ENCODE data around the gene CAPN3. TPM values are rescaled to one million over a fixed set of nuclear protein-coding genes. Genes with fewer than 3 reads are reported as not detected.

Gene CAPN3
- polyA plus RNA-seq, 1 donor (not counting 4 experiments of a cell fraction or from before 2014, with no cell fraction given) = 15.8 TPM

- H2AFZ ChIP-seq (ENCODE audit: control insufficient read depth, low read length) = no peak overlapping the region
- no peak overlapping the region for H3K4me3 ChIP-seq (ENCODE audit: control insufficient read depth in 2 of 3, extremely low read depth in 1 of 3, insufficient read depth in 2 of 3, low read depth in 1 of 3, low read length in 3 of 3)
- H3K4me1 ChIP-seq (ENCODE audit: control insufficient read depth, extremely low read depth, insufficient read depth, low read length) = no peaks in the 10 kb centered on the region
- H3K4me2 ChIP-seq (ENCODE audit: control insufficient read depth, extremely low read depth, insufficient read depth, low read depth, low read length) = no peak overlapping the region
- no peaks in the 10 kb centered on the region for H4K20me1 ChIP-seq (ENCODE audit: control insufficient read depth, extremely low read depth, insufficient read depth, low read length)
- TF ChIP-seq CTCF (optimal IDR thresholded peaks at IDR 0.05 in 1 of 3, IDR thresholded peaks at IDR 0.05 in 1 of 3, conservative IDR thresholded peaks at IDR 0.05 in 1 of 3; ENCODE audit: extremely low read depth in 1 of 3, insufficient read depth in 2 of 3, low read length in 3 of 3) (no peak), EZH2 (IDR thresholded peaks at IDR 0.05; ENCODE audit: low read length) (no peak)
- H3K9ac ChIP-seq (ENCODE audit: control insufficient read depth, extremely low read depth, insufficient read depth, low read length) = no peak overlapping the region
- H3K9me3 ChIP-seq (ENCODE audit: control insufficient read depth, low read depth, low read length) = no peaks in the 10 kb centered on the region
- H3K9me1 ChIP-seq (ENCODE audit: control insufficient read depth, extremely low read depth, insufficient read depth, low read length) = no peaks in the 10 kb centered on the region
- peaks cover 0 to 11% of the 10 kb centered on the region in 2 experiments for H3K36me3 ChIP-seq (ENCODE audit: control insufficient read depth in 2 of 2, extremely low read depth in 1 of 2, insufficient read depth in 2 of 2, low read length in 2 of 2)
- H3K79me2 ChIP-seq (ENCODE audit: control insufficient read depth, insufficient read depth, low read length) = no peaks in the 10 kb centered on the region
- dilution Hi-C loops (cut with MboI; ENCODE audit: extremely low pct_ligation_motif_present, low sequenced_read_pairs) = no loop called here
- no peaks in the 10 kb centered on the region for H3K27me3 ChIP-seq (ENCODE audit: control insufficient read depth, extremely low read depth, insufficient read depth, low read length)
- FAIRE-seq (no peak), DNase-seq (ENCODE audit: low read depth, low spot score) (no peak)
- H3K27ac ChIP-seq (ENCODE audit: control insufficient read depth, insufficient read depth, low read length) = no peak overlapping the region
These were observed 28.3 kb downstream of the CAPN3 start for GRCh38 chr15:42387603-42388002.

- TF ChIP-seq EZH2 (IDR thresholded peaks at IDR 0.05; ENCODE audit: low read length) (no peak), CTCF (optimal IDR thresholded peaks at IDR 0.05 in 1 of 3, IDR thresholded peaks at IDR 0.05 in 1 of 3, conservative IDR thresholded peaks at IDR 0.05 in 1 of 3; ENCODE audit: extremely low read depth in 1 of 3, insufficient read depth in 2 of 3, low read length in 3 of 3) (no peak)
- H3K4me2 ChIP-seq (ENCODE audit: control insufficient read depth, extremely low read depth, insufficient read depth, low read depth, low read length) = no peak overlapping the region
- no peaks in the 10 kb centered on the region for H4K20me1 ChIP-seq (ENCODE audit: control insufficient read depth, extremely low read depth, insufficient read depth, low read length)
- H2AFZ ChIP-seq (ENCODE audit: control insufficient read depth, low read length) = no peak overlapping the region
- no peaks in the 10 kb centered on the region for H3K9me1 ChIP-seq (ENCODE audit: control insufficient read depth, extremely low read depth, insufficient read depth, low read length)
- no peaks in the 10 kb centered on the region for H3K79me2 ChIP-seq (ENCODE audit: control insufficient read depth, insufficient read depth, low read length)
- H3K9ac ChIP-seq (ENCODE audit: control insufficient read depth, extremely low read depth, insufficient read depth, low read length) = no peak overlapping the region
- H3K9me3 ChIP-seq (ENCODE audit: control insufficient read depth, low read depth, low read length) = no peaks in the 10 kb centered on the region
- H3K27me3 ChIP-seq (ENCODE audit: control insufficient read depth, extremely low read depth, insufficient read depth, low read length) = no peaks in the 10 kb centered on the region
- H3K4me3 ChIP-seq (ENCODE audit: control insufficient read depth in 2 of 3, extremely low read depth in 1 of 3, insufficient read depth in 2 of 3, low read depth in 1 of 3, low read length in 3 of 3) = no peak overlapping the region
- peaks cover 0 to 3% of the 10 kb centered on the region in 2 experiments for H3K36me3 ChIP-seq (ENCODE audit: control insufficient read depth in 2 of 2, extremely low read depth in 1 of 2, insufficient read depth in 2 of 2, low read length in 2 of 2)
- DNase-seq (ENCODE audit: low read depth, low spot score) = no peak
- H3K4me1 ChIP-seq (ENCODE audit: control insufficient read depth, extremely low read depth, insufficient read depth, low read length) = no peaks in the 10 kb centered on the region
- no peak for FAIRE-seq
- dilution Hi-C loops (cut with MboI; ENCODE audit: extremely low pct_ligation_motif_present, low sequenced_read_pairs) = no loop called here
- no peak overlapping the region for H3K27ac ChIP-seq (ENCODE audit: control insufficient read depth, insufficient read depth, low read length)
These were observed 33.2 kb downstream of the CAPN3 start for GRCh38 chr15:42392309-42393024.
